ENCODE measurements around the gene DLG2. TPM values are rescaled to one million over a fixed set of nuclear protein-coding genes. Genes with fewer than 3 reads are reported as not detected.

The DLG2 gene
- total and polyA plus RNA-seq, 2 of the 8 experiments (the other 6 are each of a cell fraction or from before 2014, with no cell fraction given) = 1.7 to 14.3 TPM

GRCh38 chr11:85663753-85664614 lies 36.8 kb upstream of the DLG2 start (continued):
- TF ChIP-seq CHD7 (IDR thresholded peaks at IDR 0.05; ENCODE audit: insufficient replicate concordance, low read length) = no peak
- 0 out of 2 replicates have a peak, but pooled peaks have one; percentile 27 for TF ChIP-seq PHF8 (conservative IDR thresholded peaks at IDR 0.05; ENCODE audit: low read depth, low read length)
- TF ChIP-seq TAF1 (IDR thresholded peaks at IDR 0.05; ENCODE audit: low read depth, low read length) = no peak
- TF ChIP-seq EZH2 (IDR thresholded peaks at IDR 0.05; ENCODE audit: low read depth, low read length, severe bottlenecking) = no peak
- TF ChIP-seq GTF2F1 (IDR thresholded peaks at IDR 0.05; ENCODE audit: borderline replicate concordance, low read depth, low read length) = no peak
- no peak for TF ChIP-seq EGR1 (IDR thresholded peaks at IDR 0.05; ENCODE audit: borderline replicate concordance, low read depth, low read length)
- no peak for TF ChIP-seq BCL11A (IDR thresholded peaks at IDR 0.05; ENCODE audit: low read depth in 2 of 2, low read length in 2 of 2)
- TF ChIP-seq ZNF274 (IDR thresholded peaks at IDR 0.05; ENCODE audit: borderline replicate concordance, extremely low read depth, low read length) = no peak
- TF ChIP-seq E2F6 (IDR thresholded peaks at IDR 0.05) = peak; percentile 11; the same call in 1 of the 2 replicates
